LNCaP clone FGC (cell line): ENCODE results near the gene TMEM95.
A peak's percentile ranks its signal among the peaks of the same experiment; 100 is the strongest.

ENCODE experiments used
- DNase-seq: peaks from one replicate; pipeline ENCODE4 v3.0.0-alpha.2; 2011; ENCODE audit warnings: low read depth
- H3K4me3 ChIP-seq: 2 replicates; pipeline ENCODE4 v1.5.1; 2011; ENCODE audit warnings: mild to moderate bottlenecking, low read depth, low read length, control low read depth
- TF ChIP-seq, protein P1 (sequence below): IDR thresholded peaks from 2 replicates; pipeline ENCODE4 v1.5.1; 2012; ENCODE audit warnings: mild to moderate bottlenecking; ENCODE audit not compliant: control insufficient read depth, insufficient read depth; ENCODE audit errors: extremely low read depth

TMEM95 gene

DNA sequence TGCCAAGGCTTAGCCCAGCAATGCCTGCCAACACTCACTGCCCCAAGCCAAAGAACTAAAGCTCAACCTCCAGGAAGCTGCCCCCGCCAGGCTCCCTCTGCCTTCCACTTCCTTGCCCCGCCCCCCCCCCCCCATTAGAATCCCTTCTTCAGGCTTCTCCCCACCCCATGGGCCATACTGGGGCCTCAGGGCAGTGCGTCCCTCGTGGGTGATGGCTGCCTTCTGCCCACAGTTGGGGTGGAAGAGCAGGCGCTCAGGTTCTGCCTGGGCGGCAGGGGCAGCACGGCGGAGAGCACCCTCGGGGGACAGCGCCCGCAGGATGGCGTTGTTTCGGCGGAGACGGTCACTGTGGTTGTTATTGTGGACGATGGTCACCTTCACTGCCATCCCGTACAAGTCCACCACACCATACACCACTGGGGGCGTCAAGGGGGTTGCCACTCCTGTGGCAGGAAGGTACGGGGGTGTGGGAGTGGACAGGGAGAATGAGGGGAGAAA is 29.9 kb upstream of the TMEM95 start:
- TF ChIP-seq, protein P1, sequence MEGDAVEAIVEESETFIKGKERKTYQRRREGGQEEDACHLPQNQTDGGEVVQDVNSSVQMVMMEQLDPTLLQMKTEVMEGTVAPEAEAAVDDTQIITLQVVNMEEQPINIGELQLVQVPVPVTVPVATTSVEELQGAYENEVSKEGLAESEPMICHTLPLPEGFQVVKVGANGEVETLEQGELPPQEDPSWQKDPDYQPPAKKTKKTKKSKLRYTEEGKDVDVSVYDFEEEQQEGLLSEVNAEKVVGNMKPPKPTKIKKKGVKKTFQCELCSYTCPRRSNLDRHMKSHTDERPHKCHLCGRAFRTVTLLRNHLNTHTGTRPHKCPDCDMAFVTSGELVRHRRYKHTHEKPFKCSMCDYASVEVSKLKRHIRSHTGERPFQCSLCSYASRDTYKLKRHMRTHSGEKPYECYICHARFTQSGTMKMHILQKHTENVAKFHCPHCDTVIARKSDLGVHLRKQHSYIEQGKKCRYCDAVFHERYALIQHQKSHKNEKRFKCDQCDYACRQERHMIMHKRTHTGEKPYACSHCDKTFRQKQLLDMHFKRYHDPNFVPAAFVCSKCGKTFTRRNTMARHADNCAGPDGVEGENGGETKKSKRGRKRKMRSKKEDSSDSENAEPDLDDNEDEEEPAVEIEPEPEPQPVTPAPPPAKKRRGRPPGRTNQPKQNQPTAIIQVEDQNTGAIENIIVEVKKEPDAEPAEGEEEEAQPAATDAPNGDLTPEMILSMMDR: no peak
- no peak overlapping the region for H3K4me3 ChIP-seq
- DNase-seq: no peak

DNA sequence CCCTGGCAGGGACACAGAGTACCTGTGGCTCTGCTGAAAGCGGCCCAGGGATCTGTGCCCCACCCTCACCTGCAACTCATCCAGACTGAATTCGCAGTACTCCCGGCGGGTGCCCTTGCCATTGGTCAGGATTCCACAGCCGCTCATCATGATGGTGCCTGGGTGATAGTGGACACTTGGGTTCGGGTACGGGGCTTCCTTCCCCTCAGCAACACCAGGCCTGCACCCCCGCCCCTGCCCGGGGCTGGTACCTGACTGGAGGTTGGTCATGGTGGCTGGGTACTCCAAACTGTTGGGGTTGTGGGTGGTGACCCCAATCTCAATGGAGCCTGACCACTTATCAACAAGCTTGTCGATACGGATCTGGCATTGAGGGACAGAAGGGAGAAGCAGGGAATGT is 28.8 kb upstream of the TMEM95 start:
- TF ChIP-seq, protein P1: no peak
- H3K4me3 ChIP-seq: no peak overlapping the region
- DNase-seq: no peak

DNA sequence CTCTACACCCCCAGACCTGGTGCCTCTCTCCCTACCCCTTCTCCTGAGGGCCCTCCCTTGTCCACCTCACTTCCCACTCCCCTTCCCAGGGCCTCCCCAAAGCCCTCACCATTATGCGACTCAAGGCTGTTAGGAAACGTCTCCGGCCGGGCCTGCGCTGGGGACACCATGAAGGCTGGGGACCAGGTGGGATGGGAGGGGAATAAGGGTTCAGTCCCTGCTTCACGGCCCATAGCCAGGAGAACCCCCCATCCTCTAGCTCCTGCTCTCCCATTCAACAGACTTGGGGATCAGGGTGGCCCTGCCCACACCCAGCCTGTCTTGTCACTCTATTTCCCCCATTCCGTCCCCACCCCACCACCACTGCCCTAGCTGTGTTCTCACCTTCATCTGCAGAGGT is 27.9 kb upstream of the TMEM95 start:
- no peak for DNase-seq
- TF ChIP-seq, protein P1: no peak
- H3K4me3 ChIP-seq: no peak overlapping the region

DNA sequence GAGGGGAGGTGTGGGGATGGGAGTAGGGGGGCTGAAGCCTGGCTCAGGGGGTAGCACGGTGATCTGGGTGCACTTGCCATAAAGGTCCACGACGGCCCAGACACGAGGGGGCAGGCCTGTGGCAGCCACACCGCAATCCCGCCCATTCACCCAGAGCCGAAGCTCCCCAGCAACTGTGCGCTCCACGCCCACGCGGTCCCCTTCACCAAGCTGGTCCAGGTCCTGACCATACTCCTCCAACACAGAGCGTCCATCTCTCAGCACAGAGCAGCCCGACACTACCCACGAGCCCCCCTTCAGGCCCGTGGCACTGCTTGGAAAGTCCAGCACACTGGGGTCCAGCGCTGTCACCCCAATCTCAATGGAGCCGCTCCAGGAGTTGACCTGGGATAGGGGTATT is 27.5 kb upstream of the TMEM95 start:
- H3K4me3 ChIP-seq: peak overlapping the region; percentile 82; the same call in 1 of the 2 replicates
- no peak for DNase-seq
- TF ChIP-seq, protein P1: no peak

DNA sequence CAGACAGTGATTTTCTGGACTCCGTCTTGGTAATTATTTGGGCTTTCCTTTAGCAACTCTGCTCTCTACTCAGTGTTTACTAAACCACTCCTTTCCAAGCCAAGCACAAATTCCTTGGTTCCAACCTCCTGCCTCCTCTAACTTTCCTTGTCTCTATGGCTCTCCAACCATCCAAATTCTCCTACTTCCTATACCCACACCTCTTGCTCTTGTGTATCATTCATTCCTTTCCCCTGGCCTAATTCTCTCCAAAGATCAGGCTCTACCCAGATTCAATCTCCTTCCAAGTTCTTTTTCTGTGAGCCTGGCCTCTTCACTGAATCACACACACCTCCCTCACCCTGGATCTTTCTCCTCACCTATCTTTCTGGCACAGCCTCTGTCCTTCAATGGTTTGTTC is 26.9 kb upstream of the TMEM95 start:
- peak overlapping the region; percentile 82 for H3K4me3 ChIP-seq
- TF ChIP-seq, protein P1: no peak
- no peak for DNase-seq

DNA sequence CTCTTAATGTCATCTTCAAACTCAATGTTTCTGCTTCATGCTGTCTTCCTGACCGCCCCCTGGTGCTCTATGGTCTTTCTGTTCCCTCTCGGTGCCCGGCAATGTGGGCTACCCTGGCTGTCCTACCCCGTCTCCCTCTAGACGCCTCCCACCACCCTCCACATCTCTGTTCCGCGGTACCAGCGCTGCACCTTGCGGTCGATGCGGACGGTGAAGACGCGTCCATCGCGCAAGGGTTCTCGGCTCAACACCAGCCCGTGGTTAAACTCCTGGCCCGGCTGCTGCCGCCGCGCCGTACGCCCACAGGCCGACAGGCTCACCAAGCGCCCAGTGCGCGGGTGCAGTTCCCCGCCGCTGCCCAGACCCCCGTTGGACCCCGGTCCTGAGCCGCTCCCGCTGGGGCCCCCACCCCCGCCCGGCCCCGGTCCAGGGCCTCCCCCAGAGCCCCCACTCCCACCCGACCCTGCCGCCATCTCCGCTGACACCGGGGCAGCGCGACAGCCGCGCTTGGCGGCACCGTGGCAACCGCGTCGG is 26.0 kb upstream of the TMEM95 start, which contains the start of gene NEURL4:
Gene NEURL4 (minus strand): TSS at position 496 of the 534 bp plus-strand sequence. CDS start 23 bp downstream, at position 473.
- peak within 1 kb of the TSS; percentile 82 for H3K4me3 ChIP-seq
- DNase-seq: no peak
- TF ChIP-seq, protein P1: no peak
